Measurements from ENCODE around the gene RPS6KA5. TPM values are rescaled to one million over a fixed set of nuclear protein-coding genes. Genes with fewer than 3 reads are reported as not detected.
"Not testable (repeated sequence)": the region's sequence is repeated elsewhere in the genome, so short reads cannot be mapped to it uniquely, and the experiment has no call there.

The RPS6KA5 gene
- total RNA-seq, 4 donors from 2014 or later = 3.8 to 20.0 (median 14.8) TPM

DNA sequence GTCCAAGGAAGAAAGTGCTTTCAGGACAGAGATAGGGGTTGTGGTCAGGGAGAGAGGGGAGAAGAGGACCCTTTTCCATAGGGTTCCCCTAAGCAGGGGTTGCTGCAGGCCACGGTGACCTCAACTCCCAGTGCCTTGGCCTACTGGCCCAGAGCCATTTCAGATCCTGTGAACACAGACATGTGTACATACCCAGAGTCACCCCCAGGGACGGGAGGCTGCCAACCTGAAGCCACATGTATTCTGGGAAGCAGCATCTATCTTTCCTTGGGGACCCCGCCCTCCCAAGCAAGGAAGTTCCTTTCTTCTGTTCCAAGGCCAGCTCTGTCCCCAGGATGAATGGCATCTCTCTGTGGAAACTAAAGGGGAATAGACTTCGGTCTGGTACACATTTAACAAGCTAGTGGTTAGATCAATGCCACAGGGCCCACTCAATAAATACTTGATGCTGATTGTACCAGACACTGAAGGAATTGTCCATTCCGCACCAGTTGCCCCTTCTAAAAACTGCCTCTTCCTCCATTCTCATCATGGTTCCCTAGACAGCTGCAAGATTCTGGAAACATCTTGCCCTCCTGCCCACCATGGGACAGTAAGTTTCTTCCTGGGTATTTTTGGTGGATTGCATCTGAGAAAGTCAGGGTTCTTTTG is 28.3 kb upstream of the RPS6KA5 start:
- DNase-seq = no peak
- intact Hi-C loops (cut with DNase I; ENCODE audit: low total_unique reads) = no loop called here
- H3K27me3 ChIP-seq = no peaks in the 10 kb centered on the region
- H3K9me3 ChIP-seq = no peaks in the 10 kb centered on the region
- H3K27ac ChIP-seq = no peak overlapping the region
- no peak overlapping the region for H3K4me3 ChIP-seq
- H3K4me1 ChIP-seq = no peaks in the 10 kb centered on the region
- TF ChIP-seq, protein P1, sequence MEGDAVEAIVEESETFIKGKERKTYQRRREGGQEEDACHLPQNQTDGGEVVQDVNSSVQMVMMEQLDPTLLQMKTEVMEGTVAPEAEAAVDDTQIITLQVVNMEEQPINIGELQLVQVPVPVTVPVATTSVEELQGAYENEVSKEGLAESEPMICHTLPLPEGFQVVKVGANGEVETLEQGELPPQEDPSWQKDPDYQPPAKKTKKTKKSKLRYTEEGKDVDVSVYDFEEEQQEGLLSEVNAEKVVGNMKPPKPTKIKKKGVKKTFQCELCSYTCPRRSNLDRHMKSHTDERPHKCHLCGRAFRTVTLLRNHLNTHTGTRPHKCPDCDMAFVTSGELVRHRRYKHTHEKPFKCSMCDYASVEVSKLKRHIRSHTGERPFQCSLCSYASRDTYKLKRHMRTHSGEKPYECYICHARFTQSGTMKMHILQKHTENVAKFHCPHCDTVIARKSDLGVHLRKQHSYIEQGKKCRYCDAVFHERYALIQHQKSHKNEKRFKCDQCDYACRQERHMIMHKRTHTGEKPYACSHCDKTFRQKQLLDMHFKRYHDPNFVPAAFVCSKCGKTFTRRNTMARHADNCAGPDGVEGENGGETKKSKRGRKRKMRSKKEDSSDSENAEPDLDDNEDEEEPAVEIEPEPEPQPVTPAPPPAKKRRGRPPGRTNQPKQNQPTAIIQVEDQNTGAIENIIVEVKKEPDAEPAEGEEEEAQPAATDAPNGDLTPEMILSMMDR (IDR thresholded peaks at IDR 0.05) = no peak
- TF ChIP-seq POLR2A (IDR thresholded peaks at IDR 0.05) = no peak
- no peaks in the 10 kb centered on the region for H3K36me3 ChIP-seq

DNA sequence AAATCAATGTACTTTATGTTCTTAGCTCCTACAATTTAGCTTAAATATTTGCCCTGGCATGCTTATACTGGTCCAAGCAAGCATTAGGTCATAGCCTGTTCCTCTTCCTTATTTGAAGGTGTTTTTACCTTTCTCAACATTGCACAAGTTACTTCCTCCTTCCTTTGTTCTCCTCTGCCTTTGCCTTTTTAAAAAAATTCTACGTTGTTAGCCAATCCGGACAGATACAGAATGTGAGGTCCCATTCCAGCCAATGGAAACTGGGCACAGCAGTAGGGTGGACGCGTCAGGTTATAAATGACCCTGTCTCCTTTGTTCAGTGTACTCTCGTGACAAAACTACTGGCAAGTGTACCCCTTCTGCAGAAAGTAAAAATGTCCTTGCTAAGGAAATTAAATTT is 27.0 kb upstream of the RPS6KA5 start:
- H3K27me3 ChIP-seq; H3K27ac ChIP-seq; H3K4me3 ChIP-seq; H3K9me3 ChIP-seq; H3K36me3 ChIP-seq; H3K4me1 ChIP-seq; intact Hi-C loops (cut with DNase I; ENCODE audit: low total_unique reads); DNase-seq: not testable (repeated sequence)

DNA sequence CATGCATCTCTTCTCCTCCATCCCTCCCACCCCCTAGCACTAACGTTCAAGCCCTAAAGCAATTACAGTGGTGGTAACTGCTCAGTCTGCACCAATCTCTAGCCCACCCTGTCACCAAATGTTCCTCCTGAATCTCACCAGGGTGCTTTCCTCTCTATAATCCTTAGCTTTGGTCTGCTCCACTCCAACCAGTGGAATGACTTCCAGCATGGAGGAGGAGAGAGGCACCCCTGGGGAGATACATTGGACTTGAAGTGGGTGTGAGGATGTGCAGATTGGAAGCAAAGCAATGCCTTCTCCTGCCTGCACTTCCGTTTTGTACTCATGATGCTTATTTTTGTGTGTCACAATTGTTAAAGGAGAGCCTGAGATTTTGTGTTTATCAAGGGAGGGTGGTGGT is 24.1 kb upstream of the RPS6KA5 start:
- intact Hi-C loops (cut with DNase I; ENCODE audit: low total_unique reads) = no loop called here
- Histone ChIP-seq H3K27ac (no peak overlapping the region), H3K9me3 (no peaks in the 10 kb centered on the region), H3K27me3 (no peaks in the 10 kb centered on the region), H3K36me3 (no peaks in the 10 kb centered on the region), H3K4me1 (no peaks in the 10 kb centered on the region), H3K4me3 (no peak overlapping the region)
- no peak for DNase-seq
- no peak for TF ChIP-seq POLR2A (IDR thresholded peaks at IDR 0.05)
- TF ChIP-seq, protein P1 (IDR thresholded peaks at IDR 0.05) = no peak

DNA sequence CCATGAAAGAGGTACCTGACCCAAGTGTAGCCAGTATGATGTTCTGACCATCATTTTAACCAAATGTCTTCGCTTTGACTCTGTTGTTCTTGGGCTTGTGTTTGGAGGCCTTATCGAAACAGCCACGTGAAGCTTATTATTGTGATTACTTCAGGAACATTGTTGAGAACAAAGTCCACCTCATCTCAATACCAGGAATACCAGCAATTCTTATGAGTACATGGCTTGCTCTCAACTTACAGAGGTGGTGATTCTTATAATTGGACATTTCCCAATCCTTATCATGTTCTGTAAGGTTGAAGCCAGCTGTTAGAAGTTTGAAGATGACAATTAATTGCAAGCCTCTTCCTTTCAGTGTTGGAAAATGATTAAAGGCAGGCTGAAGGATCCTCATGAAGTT is 21.8 kb upstream of the RPS6KA5 start:
- intact Hi-C loops (cut with DNase I; ENCODE audit: low total_unique reads) = no loop called here
- no peak for TF ChIP-seq POLR2A (IDR thresholded peaks at IDR 0.05)
- TF ChIP-seq, protein P1 (IDR thresholded peaks at IDR 0.05) = no peak
- DNase-seq = no peak
- H3K27ac ChIP-seq = no peak overlapping the region
- no peaks in the 10 kb centered on the region for H3K36me3 ChIP-seq
- H3K9me3 ChIP-seq = no peaks in the 10 kb centered on the region
- H3K4me1 ChIP-seq = no peaks in the 10 kb centered on the region
- H3K4me3 ChIP-seq = no peak overlapping the region
- no peaks in the 10 kb centered on the region for H3K27me3 ChIP-seq

DNA sequence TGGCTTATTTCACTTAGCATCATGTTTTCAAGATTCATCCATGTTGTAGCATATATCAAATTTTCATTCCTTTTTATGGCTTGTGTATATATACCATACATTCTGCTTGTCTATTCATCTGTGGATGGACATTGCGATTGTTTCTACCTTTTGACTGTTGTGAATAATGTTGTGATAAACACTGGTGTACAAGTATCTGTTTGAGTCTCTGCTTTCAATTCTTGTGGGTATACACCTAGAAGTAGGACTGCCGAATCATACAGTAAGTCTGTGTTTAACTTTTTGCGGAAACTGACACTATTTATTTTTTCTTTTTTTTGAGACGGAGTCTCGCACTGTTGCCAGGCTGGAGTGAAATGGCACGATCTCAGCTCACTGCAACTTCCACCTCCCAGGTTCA is 19.6 kb upstream of the RPS6KA5 start:
- TF ChIP-seq, protein P1 (IDR thresholded peaks at IDR 0.05) = no peak
- no peak for TF ChIP-seq POLR2A (IDR thresholded peaks at IDR 0.05)
- H3K36me3 ChIP-seq = no peaks in the 10 kb centered on the region
- no peaks in the 10 kb centered on the region for H3K27me3 ChIP-seq
- H3K27ac ChIP-seq = no peak overlapping the region
- intact Hi-C loops (cut with DNase I; ENCODE audit: low total_unique reads) = no loop called here
- H3K4me1 ChIP-seq = no peaks in the 10 kb centered on the region
- H3K9me3 ChIP-seq = no peaks in the 10 kb centered on the region
- no peak overlapping the region for H3K4me3 ChIP-seq
- DNase-seq = no peak

Data from uterus (tissue), 4 donors.